ENCODE data around the gene ACTR6. TPM values are rescaled to one million over a fixed set of nuclear protein-coding genes. Genes with fewer than 3 reads are reported as not detected.

The ACTR6 gene
- total RNA-seq, 1 donor from 2014 or later: 7.9 TPM

Other genes starting within 250 kb of the ACTR6 start
- 8.2 TPM for gene ANKS1B, start 215.9 kb upstream of the ACTR6 start, total RNA-seq
- gene BLTP3B, start 57.9 kb upstream of the ACTR6 start, total RNA-seq: 18.8 TPM
- gene DEPDC4, start 66.3 kb downstream of the ACTR6 start, total RNA-seq: not detected
- gene SCYL2, start 66.4 kb downstream of the ACTR6 start, total RNA-seq: 11.6 TPM
- gene SLC17A8, start 156.3 kb downstream of the ACTR6 start, total RNA-seq: not detected

All from ascending aorta (tissue), 1 donor.